Right atrium auricular region (tissue), 2 donors: ENCODE measurements around the gene SPNS1. TPM values are rescaled to one million over a fixed set of nuclear protein-coding genes. Genes with fewer than 3 reads are reported as not detected.
"Not testable (repeated sequence)": the region's sequence is repeated elsewhere in the genome, so short reads cannot be mapped to it uniquely, and the experiment has no call there.

Experiments
- DNase-seq: peaks from one replicate; pipeline ENCODE4 v3.0.0-alpha.2; 2019; ENCODE audit warnings: low spot score
- H3K27ac ChIP-seq, 2 donors: fragments of 200-600 bp; sonication (generic); 1 replicate in 1 of 2; 2 replicates in 1 of 2; pipeline ENCODE4 v1.5.1; 2016 to 2019
- H3K27me3 ChIP-seq, 2 donors: fragments of 200-600 bp; sonication (generic); one replicate each; pipeline versions ENCODE4 v1.5.1 to v1.6.0; 2017 to 2019
- H3K36me3 ChIP-seq: fragments of 200-600 bp; sonication (generic); one replicate; pipeline ENCODE4 v1.5.1; 2016
- H3K4me1 ChIP-seq, 2 donors: fragments of 200-600 bp; sonication (generic); one replicate each; pipeline versions ENCODE4 v1.5.1 to v1.6.0; 2017 to 2019
- H3K4me3 ChIP-seq, 2 donors: fragments of 200-600 bp; sonication (generic); 1 replicate in 1 of 2; 2 replicates in 1 of 2; pipeline ENCODE4 v1.5.1; 2017 to 2019; ENCODE audit warnings: mild to moderate bottlenecking in 1 of 2, moderate library complexity in 1 of 2
- H3K9me3 ChIP-seq, 2 donors: fragments of 200-600 bp; sonication (generic); one replicate each; pipeline ENCODE4 v1.5.1; 2019
- total RNA-seq, 2 donors: library from RNA; depleted of rRNA; stranded (reverse); fragments of >200 nt; gene quantifications; one replicate each; pipeline ENCODE4 v1.1.0, GENCODE V29; 2016
- TF ChIP-seq, protein P1 (sequence below), 2 donors: fragments of 200-600 bp; sonication (generic); IDR thresholded peaks; one replicate each; pipeline ENCODE4 v1.5.1; 2019; ENCODE audit warnings: antibody characterized with exemption in 2 of 2

SPNS1 gene
- total RNA-seq, 2 donors from 2014 or later = 11.9 to 12.8 TPM

DNA sequence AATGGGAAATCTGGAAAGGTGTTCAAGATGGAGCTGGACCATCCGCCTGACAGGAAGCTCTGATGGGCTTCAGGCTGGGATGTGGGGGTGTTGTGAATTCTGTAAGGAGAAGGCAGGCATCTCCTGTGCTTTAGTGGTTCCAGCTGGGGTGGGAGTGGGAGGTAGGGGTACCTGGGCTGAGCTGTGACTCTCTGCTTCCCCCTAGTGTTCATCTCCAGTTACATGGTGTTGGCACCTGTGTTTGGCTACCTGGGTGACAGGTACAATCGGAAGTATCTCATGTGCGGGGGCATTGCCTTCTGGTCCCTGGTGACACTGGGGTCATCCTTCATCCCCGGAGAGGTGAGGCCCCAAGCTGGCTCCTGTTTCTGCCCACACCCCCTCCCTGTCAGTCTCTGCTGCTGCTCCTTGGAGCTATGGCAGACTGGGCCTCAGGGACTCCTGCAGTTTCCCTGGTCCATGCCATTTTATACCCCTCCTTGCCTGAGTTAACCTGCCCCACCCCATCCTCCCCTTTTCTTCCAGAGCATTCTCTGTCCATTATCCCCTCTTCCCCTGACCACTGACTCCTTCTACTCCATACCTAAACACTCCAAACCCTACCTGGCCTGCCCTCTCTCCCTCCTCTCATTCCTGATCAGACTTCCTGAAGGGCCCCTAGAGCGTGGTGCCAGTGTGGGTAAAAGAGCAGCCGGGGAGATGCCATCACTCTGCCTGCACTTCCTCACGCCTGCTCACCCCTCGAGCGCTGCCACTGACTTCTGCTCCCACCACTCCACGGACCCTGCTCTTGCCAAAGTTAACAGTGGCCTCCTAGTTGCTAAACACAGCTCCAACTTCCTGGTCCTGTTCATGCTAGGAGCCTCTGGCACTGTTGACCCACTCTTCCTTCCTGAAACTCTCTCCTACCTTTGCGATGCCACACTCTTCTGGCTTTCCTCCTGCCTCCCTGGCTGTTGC is 3.4 kb downstream of the SPNS1 start:
- no peak overlapping the region for H3K4me3 ChIP-seq
- DNase-seq = no peak
- H3K4me1 ChIP-seq = peaks cover 0 to 14% of the 10 kb centered on the region in 2 donors
- TF ChIP-seq, protein P1, sequence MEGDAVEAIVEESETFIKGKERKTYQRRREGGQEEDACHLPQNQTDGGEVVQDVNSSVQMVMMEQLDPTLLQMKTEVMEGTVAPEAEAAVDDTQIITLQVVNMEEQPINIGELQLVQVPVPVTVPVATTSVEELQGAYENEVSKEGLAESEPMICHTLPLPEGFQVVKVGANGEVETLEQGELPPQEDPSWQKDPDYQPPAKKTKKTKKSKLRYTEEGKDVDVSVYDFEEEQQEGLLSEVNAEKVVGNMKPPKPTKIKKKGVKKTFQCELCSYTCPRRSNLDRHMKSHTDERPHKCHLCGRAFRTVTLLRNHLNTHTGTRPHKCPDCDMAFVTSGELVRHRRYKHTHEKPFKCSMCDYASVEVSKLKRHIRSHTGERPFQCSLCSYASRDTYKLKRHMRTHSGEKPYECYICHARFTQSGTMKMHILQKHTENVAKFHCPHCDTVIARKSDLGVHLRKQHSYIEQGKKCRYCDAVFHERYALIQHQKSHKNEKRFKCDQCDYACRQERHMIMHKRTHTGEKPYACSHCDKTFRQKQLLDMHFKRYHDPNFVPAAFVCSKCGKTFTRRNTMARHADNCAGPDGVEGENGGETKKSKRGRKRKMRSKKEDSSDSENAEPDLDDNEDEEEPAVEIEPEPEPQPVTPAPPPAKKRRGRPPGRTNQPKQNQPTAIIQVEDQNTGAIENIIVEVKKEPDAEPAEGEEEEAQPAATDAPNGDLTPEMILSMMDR (IDR thresholded peaks at IDR 0.05) = peak in 1 of 2 donors; percentile 33
- H3K9me3 ChIP-seq = no peaks in the 10 kb centered on the region
- no peaks in the 10 kb centered on the region for H3K27me3 ChIP-seq
- H3K36me3 ChIP-seq = peaks cover 20% of the 10 kb centered on the region
- no peak overlapping the region for H3K27ac ChIP-seq

DNA sequence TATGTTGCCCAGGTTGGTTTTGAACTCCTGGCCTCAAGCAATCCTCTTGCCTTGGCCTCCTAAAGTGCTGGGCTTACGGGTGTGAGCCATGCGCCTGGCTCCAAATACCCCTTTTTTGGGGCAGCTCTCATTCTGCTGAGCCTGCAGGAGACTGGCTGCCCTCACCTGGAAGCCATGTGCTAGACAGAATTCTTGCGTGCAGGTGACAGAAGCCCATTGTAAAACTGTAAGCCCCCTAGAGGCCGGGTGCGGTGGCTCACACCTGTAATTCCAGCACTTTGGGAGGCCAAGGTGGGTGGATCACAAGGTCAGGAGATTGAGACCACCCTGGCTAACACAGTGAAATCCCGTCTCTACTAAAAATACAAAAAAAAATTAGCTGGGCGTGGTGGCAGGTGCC is 5.8 kb downstream of the SPNS1 start:
- H3K27ac ChIP-seq, H3K27me3 ChIP-seq, H3K4me3 ChIP-seq, H3K9me3 ChIP-seq, DNase-seq: not testable (repeated sequence)
- Histone ChIP-seq H3K4me1 (peaks cover 0 to 11% of the 10 kb centered on the region in 2 donors), H3K36me3 (peaks cover 37% of the 10 kb centered on the region)

GRCh38 chr16:28980929-28981328 is 6.4 kb downstream of the SPNS1 start:
- H3K9me3 ChIP-seq = no peaks in the 10 kb centered on the region
- peaks cover 37% of the 10 kb centered on the region for H3K36me3 ChIP-seq
- H3K27me3 ChIP-seq = no peaks in the 10 kb centered on the region
- TF ChIP-seq, protein P1 (IDR thresholded peaks at IDR 0.05) = no peak
- DNase-seq = no peak
- H3K4me3 ChIP-seq = no peak overlapping the region
- no peak overlapping the region for H3K27ac ChIP-seq
- peaks cover 0 to 5% of the 10 kb centered on the region in 2 donors for H3K4me1 ChIP-seq

DNA sequence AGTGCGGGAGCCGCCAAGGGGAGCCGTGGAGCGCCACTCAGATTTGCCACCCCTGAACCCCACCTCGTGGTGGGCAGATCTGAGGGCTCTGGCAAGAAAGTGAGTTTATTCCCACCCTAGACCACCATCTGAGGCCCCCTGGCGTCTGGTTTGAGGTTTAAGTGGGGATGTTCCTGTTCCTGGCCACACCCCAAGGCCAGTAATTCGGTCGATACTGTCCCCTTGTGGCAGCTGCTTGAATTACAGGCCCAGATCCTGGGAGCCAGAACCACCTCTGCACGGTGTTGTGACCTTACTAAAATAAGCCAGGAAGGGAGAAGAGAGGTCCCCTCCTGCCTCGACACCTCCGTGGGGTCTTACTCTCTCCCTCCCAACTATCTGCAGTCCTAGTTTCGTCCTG is 6.9 kb downstream of the SPNS1 start:
- H3K4me1 ChIP-seq = no peaks in the 10 kb centered on the region
- TF ChIP-seq, protein P1 (IDR thresholded peaks at IDR 0.05) = peak in 1 of 2 donors; percentile 26
- DNase-seq = no peak
- H3K27me3 ChIP-seq = no peaks in the 10 kb centered on the region
- H3K9me3 ChIP-seq = peaks cover 0 to under 1% of the 10 kb centered on the region in 2 donors
- H3K27ac ChIP-seq = no peak overlapping the region
- no peak overlapping the region for H3K4me3 ChIP-seq
- H3K36me3 ChIP-seq = peaks cover 42% of the 10 kb centered on the region

DNA sequence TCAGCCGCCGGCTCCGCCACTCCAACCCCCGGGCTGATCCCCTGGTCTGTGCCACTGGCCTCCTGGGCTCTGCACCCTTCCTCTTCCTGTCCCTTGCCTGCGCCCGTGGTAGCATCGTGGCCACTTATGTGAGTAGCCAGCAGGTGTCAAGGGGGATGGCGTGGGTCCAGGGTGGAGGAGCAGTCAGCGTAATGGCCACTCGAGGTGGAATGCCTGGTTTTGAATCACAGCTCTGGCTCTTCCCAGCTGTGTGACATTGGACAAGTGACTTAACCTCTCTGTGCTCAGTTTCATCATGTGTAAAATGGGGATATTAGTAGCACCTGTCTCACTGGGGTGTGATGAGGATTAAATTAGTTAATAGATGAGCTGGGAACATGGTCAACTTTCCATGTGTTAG is 7.8 kb downstream of the SPNS1 start:
- peaks cover 51% of the 10 kb centered on the region for H3K36me3 ChIP-seq
- DNase-seq = no peak
- H3K4me3 ChIP-seq = no peak overlapping the region
- H3K9me3 ChIP-seq = peaks cover 0 to 9% of the 10 kb centered on the region in 2 donors
- H3K4me1 ChIP-seq = no peaks in the 10 kb centered on the region
- H3K27ac ChIP-seq = no peak overlapping the region
- TF ChIP-seq, protein P1 (IDR thresholded peaks at IDR 0.05) = no peak
- H3K27me3 ChIP-seq = no peaks in the 10 kb centered on the region

DNA sequence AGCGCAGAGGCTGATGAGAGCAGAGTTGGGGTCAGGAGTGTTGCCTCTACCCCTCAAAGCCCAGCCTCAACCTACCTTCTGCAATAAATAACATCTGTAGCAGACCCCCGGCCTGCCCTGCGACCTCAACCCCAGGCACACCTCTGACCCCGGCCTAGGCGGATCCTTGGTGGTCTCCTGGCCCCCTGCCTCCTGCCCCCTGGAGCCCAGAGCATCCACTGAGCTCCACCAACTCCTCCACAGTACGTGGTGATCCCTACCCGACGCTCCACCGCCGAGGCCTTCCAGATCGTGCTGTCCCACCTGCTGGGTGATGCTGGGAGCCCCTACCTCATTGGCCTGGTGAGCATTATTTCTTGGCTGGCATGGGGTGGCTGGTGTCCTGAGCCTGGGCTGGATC is 8.4 kb downstream of the SPNS1 start:
- TF ChIP-seq, protein P1 (IDR thresholded peaks at IDR 0.05) = no peak
- Histone ChIP-seq H3K4me1 (no peaks in the 10 kb centered on the region), H3K36me3 (peaks cover 51% of the 10 kb centered on the region), H3K9me3 (peaks cover 0 to 10% of the 10 kb centered on the region in 2 donors), H3K4me3 (no peak overlapping the region), H3K27ac (no peak overlapping the region), H3K27me3 (no peaks in the 10 kb centered on the region)
- DNase-seq = no peak
